Thoracic aorta (tissue), 2 donors: ENCODE data around the gene PCCA. TPM values are rescaled to one million over a fixed set of nuclear protein-coding genes. Genes with fewer than 3 reads are reported as not detected.

Source experiments
- ATAC-seq: fragments of 150-250 bp; one replicate; pipeline ENCODE4 v1.8.0; 2017; ENCODE audit warnings: low read depth; ENCODE audit not compliant: insufficient number of reproducible peaks, low FRiP score
- DNase-seq: peaks from one replicate; pipeline ENCODE4 v3.0.0-alpha.2; 2020; ENCODE audit warnings: low spot score
- H3K27ac ChIP-seq, 2 donors: fragments of 200-600 bp; sonication (generic); 1 replicate in 1 of 2; 2 replicates in 1 of 2; pipeline ENCODE4 v1.5.1; 2016; ENCODE audit warnings: mild to moderate bottlenecking in 2 of 2, moderate library complexity in 2 of 2
- H3K27me3 ChIP-seq: fragments of 200-600 bp; sonication (generic); replicated peaks from 2 replicates; pipeline ENCODE4 v1.6.0; 2016; ENCODE audit warnings: mild to moderate bottlenecking; ENCODE audit not compliant: insufficient read depth
- H3K36me3 ChIP-seq: fragments of 200-600 bp; sonication (generic); one replicate; pipeline ENCODE4 v1.5.1; 2016
- H3K4me1 ChIP-seq, 2 donors: fragments of 200-600 bp; sonication (generic); 1 replicate in 1 of 2; 2 replicates in 1 of 2; pipeline versions ENCODE4 v1.5.1 to v1.6.0; 2016; ENCODE audit warnings: low read depth in 2 of 2, mild to moderate bottlenecking in 1 of 2; ENCODE audit not compliant: control insufficient read depth in 1 of 2
- H3K4me3 ChIP-seq: fragments of 200-600 bp; sonication (generic); 2 replicates; pipeline ENCODE4 v1.5.1; 2016; ENCODE audit warnings: mild to moderate bottlenecking
- H3K9me3 ChIP-seq: fragments of 200-600 bp; sonication (generic); 2 replicates; pipeline ENCODE4 v1.5.1; 2016
- total RNA-seq, 2 donors: library from RNA; depleted of rRNA; stranded (reverse); fragments of >200 nt; gene quantifications; one replicate each; pipeline versions ENCODE4 v1.1.0 to v1.2.3, GENCODE V29; 2016
- TF ChIP-seq, protein P1 (sequence below): fragments of 200-600 bp; sonication (generic); IDR thresholded peaks from one replicate; pipeline ENCODE4 v1.5.1; 2019; ENCODE audit warnings: antibody characterized with exemption

Gene PCCA
- total RNA-seq, 2 donors from 2014 or later: 17.2 to 51.6 TPM

DNA sequence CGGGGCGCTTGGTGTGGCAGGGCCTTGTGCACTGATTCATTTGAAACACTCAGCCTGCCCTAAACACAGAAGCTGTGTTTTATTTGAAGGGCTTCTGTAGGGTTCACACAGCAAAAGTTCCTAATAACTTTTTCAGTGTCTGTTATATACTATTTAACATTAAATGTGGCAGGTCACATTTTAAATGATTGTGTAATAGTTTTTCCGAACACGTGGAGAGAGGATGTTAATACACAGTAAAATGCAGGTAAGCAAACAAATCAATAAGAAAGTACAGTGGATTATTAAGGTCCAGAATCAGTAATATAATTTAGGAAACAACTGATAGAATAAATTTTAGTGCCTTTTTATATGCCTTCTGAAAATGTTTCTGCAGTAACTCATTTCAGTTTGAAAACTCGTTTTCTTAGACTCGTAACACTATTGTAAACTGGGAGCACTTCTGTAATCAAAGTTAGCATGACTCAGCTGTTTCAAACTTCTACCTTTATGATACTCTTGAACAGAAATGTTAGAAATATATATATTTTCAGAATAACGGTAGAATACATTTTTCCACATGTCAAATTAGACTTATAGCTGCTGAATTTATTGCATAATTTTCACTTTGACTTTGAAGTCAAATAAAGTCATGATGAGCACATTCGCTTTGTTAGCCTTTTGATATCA lies 429.6 kb downstream of the PCCA start:
- TF ChIP-seq, protein P1, sequence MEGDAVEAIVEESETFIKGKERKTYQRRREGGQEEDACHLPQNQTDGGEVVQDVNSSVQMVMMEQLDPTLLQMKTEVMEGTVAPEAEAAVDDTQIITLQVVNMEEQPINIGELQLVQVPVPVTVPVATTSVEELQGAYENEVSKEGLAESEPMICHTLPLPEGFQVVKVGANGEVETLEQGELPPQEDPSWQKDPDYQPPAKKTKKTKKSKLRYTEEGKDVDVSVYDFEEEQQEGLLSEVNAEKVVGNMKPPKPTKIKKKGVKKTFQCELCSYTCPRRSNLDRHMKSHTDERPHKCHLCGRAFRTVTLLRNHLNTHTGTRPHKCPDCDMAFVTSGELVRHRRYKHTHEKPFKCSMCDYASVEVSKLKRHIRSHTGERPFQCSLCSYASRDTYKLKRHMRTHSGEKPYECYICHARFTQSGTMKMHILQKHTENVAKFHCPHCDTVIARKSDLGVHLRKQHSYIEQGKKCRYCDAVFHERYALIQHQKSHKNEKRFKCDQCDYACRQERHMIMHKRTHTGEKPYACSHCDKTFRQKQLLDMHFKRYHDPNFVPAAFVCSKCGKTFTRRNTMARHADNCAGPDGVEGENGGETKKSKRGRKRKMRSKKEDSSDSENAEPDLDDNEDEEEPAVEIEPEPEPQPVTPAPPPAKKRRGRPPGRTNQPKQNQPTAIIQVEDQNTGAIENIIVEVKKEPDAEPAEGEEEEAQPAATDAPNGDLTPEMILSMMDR: no peak
- Histone ChIP-seq H3K4me1 (no peaks in the 10 kb centered on the region), H3K27ac (no peak overlapping the region), H3K36me3 (no peaks in the 10 kb centered on the region), H3K4me3 (no peak overlapping the region), H3K9me3 (no peaks in the 10 kb centered on the region), H3K27me3 (no peaks in the 10 kb centered on the region)
- ATAC-seq (no peak), DNase-seq (no peak)

DNA sequence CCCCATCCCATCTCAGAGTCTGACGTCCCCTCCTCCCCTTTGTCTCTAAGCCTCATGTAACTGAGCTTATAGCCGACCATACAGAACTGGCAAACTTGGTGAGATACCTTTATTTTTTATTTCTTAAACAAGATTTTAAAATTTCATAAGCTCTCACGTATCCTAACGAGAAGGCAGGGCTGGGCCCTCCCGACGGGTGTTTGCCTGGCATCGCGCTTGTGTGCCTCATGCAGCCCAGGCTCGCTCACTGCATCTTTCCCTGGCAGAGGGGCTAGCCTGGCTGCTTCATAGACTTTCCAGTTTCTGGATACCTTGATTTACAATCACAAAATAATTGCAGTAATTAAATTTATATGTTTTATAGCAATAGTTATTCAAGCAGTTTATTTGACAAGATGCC lies 430.7 kb downstream of the PCCA start:
- DNase-seq: no peak
- Histone ChIP-seq H3K4me1 (no peaks in the 10 kb centered on the region), H3K36me3 (no peaks in the 10 kb centered on the region), H3K27ac (no peak overlapping the region), H3K27me3 (no peaks in the 10 kb centered on the region), H3K9me3 (no peaks in the 10 kb centered on the region), H3K4me3 (no peak overlapping the region)
- ATAC-seq: no peak
- TF ChIP-seq, protein P1: no peak

DNA sequence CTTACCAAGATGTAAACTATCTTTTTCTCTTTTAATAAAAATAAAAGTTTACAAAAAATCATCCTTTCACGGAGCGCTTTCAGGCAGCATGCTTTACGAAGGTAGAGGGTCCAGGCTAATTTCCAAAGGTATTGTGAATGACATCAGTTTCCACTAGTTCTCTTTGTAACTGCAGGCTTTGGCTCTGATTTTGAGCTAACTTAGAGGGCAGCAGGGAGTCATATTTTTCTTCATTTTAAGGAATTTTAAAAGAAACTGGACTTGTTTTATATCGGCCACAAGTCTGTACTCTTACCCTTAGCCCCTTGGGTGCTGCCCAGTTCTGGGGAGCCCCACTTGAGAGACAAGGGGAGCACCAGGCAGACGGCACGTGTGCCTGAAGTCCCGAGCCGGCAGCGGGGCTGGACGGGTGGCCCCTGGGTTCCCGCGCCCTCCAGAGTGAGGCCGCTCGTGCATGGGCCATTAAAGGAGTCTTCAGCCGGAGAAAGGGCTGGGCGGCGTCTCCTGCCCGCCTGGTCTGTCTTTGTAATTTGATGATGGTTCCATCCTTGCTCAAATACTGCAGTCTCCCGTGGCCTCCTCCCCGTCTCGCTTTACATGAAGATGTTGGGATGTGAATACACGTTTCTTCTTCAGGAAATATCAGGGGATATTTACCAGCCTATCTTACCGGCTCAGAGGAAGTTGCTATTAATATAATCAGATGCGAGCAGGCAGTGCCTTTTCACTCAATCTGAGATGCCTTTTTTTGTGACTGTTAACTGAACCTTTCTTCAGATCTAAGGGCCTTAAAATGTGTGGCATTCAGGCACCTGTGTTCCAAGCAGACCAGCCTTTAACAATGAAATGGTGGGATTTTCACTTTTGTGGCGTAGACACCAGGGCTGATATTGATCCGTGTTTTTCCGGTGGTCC lies 432.3 kb downstream of the PCCA start:
- DNase-seq (no peak), ATAC-seq (no peak)
- Histone ChIP-seq H3K27ac (no peak overlapping the region), H3K4me3 (no peak overlapping the region), H3K9me3 (no peaks in the 10 kb centered on the region), H3K4me1 (no peaks in the 10 kb centered on the region), H3K27me3 (no peaks in the 10 kb centered on the region), H3K36me3 (no peaks in the 10 kb centered on the region)
- TF ChIP-seq, protein P1: no peak

DNA sequence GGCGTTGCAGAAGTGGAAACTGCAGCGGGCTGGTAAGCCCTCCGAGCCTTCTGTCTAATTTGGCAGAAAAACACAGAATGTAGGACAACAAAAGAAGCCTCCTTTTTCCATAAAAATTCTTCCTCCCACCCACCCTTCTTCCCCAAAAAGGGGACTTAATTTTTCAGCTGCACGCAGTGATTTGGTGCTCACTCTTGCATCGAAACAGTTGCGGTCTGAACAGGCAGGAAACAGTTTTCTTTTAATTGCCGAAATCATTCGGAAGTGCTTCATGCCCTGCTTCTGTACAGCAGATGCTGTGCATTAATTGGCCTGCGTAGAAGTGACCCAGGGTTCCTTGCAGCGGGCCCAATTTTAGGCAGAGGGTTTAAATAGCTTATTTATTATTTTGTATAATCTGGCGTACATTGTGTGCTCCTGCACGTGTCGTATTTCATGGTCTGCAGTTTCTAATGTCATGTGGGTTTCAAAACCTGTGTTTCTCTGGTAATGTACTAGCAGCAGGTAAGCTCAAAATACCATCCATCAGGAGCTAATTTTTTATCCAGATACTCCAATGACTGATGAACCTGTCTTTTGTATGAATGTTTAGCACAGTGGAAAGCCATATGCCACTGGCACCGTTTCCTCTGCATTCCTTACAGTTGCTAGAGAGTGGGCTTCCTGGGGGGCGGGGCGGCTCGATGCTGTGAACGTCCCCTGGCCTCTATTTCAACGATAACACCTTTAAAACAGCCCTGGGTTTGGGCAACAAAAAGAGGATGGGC lies 433.1 kb downstream of the PCCA start:
- H3K9me3 ChIP-seq: no peaks in the 10 kb centered on the region
- H3K4me1 ChIP-seq: no peaks in the 10 kb centered on the region

More for the DNA sequence above, 433.1 kb downstream of the PCCA start:
- DNase-seq (no peak), ATAC-seq (no peak)
- no peaks in the 10 kb centered on the region for H3K36me3 ChIP-seq
- H3K27ac ChIP-seq: no peak overlapping the region
- TF ChIP-seq, protein P1: no peak
- H3K4me3 ChIP-seq: no peak overlapping the region
- no peaks in the 10 kb centered on the region for H3K27me3 ChIP-seq
